B cell (primary cell): ENCODE measurements around the gene PLD5. TPM values are rescaled to one million over a fixed set of nuclear protein-coding genes. Genes with fewer than 3 reads are reported as not detected.

ENCODE experiments used
- ATAC-seq: fragments of 200-7000 bp; cut with Tn5 transposase; one replicate; pipeline ENCODE4 v1.10.0; 2021; ENCODE audit warnings: low read depth, mild to moderate bottlenecking, moderate number of reproducible peaks, moderate library complexity
- CTCF ChIA-PET: fragments of 350-600 bp; sonication (Branson Sonifier 250); formaldehyde crosslinking; loops from one replicate; lab custom pipeline; 2021; ENCODE audit warnings: antibody characterized with exemption, inconsistent platforms; lab: Charles Lee
- POLR2A ChIA-PET: fragments of 350-600 bp; sonication (Branson Sonifier 250); formaldehyde crosslinking; loops from one replicate; lab custom pipeline; 2021; ENCODE audit warnings: antibody characterized with exemption; lab: Charles Lee
- DNase-seq: peaks from one replicate; pipeline ENCODE4 v3.0.0; 2013
- H2AFZ ChIP-seq: 2 replicates; pipeline ENCODE4 v1.6.1; 2012; ENCODE audit warnings: mild to moderate bottlenecking, low read depth, low read length; ENCODE audit not compliant: insufficient read depth, poor library complexity, severe bottlenecking
- H3K27ac ChIP-seq, 2 donors: 1 replicate in 1 of 2; 2 replicates in 1 of 2; pipeline ENCODE4 v1.5.1; 2012 to 2013; ENCODE audit warnings: low read length in 2 of 2, mild to moderate bottlenecking in 2 of 2, moderate library complexity in 1 of 2
- H3K27me3 ChIP-seq, 4 experiments: fragments of 200-600 bp in 1 of 4; sonication (generic) in 1 of 4; replicated peaks in 1 of 4; 1 replicate in 2 of 4; 2 replicates in 2 of 4; pipeline versions ENCODE4 v1.6.1 to v1.7.0; 2013 to 2016; ENCODE audit warnings: low read length in 3 of 4, mild to moderate bottlenecking in 2 of 4, mixed read lengths in 1 of 4, moderate library complexity in 1 of 4; ENCODE audit not compliant: insufficient read depth in 4 of 4, control insufficient read depth in 3 of 4; ENCODE audit errors: control extremely low read depth in 1 of 4
- H3K36me3 ChIP-seq, 2 experiments: replicated peaks in 1 of 2; 1 replicate in 1 of 2; 2 replicates in 1 of 2; pipeline versions ENCODE4 v1.6.1 to v1.7.1; 2013; ENCODE audit warnings: low read length in 1 of 2; ENCODE audit not compliant: insufficient read depth in 2 of 2, control insufficient read depth in 1 of 2; ENCODE audit errors: control extremely low read depth in 1 of 2, extremely low read depth in 1 of 2
- H3K4me1 ChIP-seq, 2 donors: fragments of 200-600 bp in 1 of 2; sonication (generic) in 1 of 2; 1 replicate in 1 of 2; 2 replicates in 1 of 2; pipeline versions ENCODE4 v1.5.1 to v1.6.1; 2013 to 2017; ENCODE audit warnings: low read length in 2 of 2; ENCODE audit not compliant: control insufficient read depth in 2 of 2, insufficient read depth in 2 of 2
- H3K4me2 ChIP-seq: replicated peaks from 2 replicates; pipeline ENCODE3; 2012; ENCODE audit warnings: mild to moderate bottlenecking, low read depth, low read length; ENCODE audit not compliant: poor library complexity, severe bottlenecking
- H3K4me3 ChIP-seq, 5 experiments: fragments of 200-600 bp in 1 of 5; sonication (generic) in 1 of 5; 1 replicate in 3 of 5; 2 replicates in 2 of 5; pipeline versions ENCODE4 v1.5.1 to v1.7.0; 2011 to 2016; ENCODE audit warnings: low read length in 4 of 5, mild to moderate bottlenecking in 4 of 5, low read depth in 2 of 5, control low read depth in 1 of 5, moderate library complexity in 1 of 5; ENCODE audit not compliant: insufficient read depth in 1 of 5; ENCODE audit errors: control extremely low read depth in 1 of 5, extremely low read depth in 1 of 5
- H3K79me2 ChIP-seq: fragments of 200-600 bp; sonication (generic); one replicate; pipeline ENCODE4 v1.6.0; 2016; ENCODE audit warnings: low read length; ENCODE audit not compliant: control insufficient read depth, insufficient read depth
- H3K9ac ChIP-seq: fragments of 200-600 bp; sonication (generic); 2 replicates; pipeline ENCODE4 v1.6.1; 2017; ENCODE audit warnings: mild to moderate bottlenecking, low read length, moderate library complexity
- H3K9me3 ChIP-seq, 3 donors: one replicate each; pipeline versions ENCODE4 v1.6.1 to v1.7.1; 2013; ENCODE audit warnings: low read length in 2 of 3; ENCODE audit not compliant: control insufficient read depth in 2 of 3, insufficient read depth in 1 of 3; ENCODE audit errors: control extremely low read depth in 1 of 3
- H4K20me1 ChIP-seq: 2 replicates; pipeline ENCODE4 v1.6.0; 2012; ENCODE audit warnings: mild to moderate bottlenecking, low read length; ENCODE audit not compliant: insufficient read depth, control insufficient read depth, poor library complexity, severe bottlenecking
- H3K27ac Mint-ChIP-seq: one replicate; pipeline ENCODE4 v1.8.0; 2021; ENCODE audit warnings: mixed read lengths
- H3K27me3 Mint-ChIP-seq: one replicate; pipeline ENCODE4 v1.8.0; 2021; ENCODE audit warnings: mixed read lengths
- H3K4me1 Mint-ChIP-seq: one replicate; pipeline ENCODE4 v1.8.0; 2021; ENCODE audit warnings: mixed read lengths
- H3K4me3 Mint-ChIP-seq: one replicate; pipeline ENCODE4 v1.8.0; 2021; ENCODE audit warnings: mixed read lengths
- H3K9me3 Mint-ChIP-seq: one replicate; pipeline ENCODE4 v1.8.0; 2022; ENCODE audit warnings: mixed read lengths; ENCODE audit not compliant: insufficient read depth
- EZH2 ChIP-seq: IDR thresholded peaks from 2 replicates; pipeline ENCODE4 v1.6.1; 2012; ENCODE audit warnings: borderline replicate concordance, low read depth, mild to moderate bottlenecking, moderate library complexity, low read length; ENCODE audit not compliant: insufficient read depth, poor library complexity, severe bottlenecking
- WGBS: methylation state at CpG from one replicate; pipeline ENCODE4 v1.1.5; 2013; ENCODE audit warnings: missing lambda C conversion rate; ENCODE audit not compliant: insufficient coverage; 5-methylcytosine and 5-hydroxymethylcytosine counted together
- intact Hi-C: fragments of 100-400 bp; cut with micrococcal nuclease; formaldehyde crosslinking; loops from one replicate; pipeline ENCODE4 v1.10.0; 2022
- polyA plus RNA-seq: library from polyadenylated mRNA; depleted of rRNA; stranded (reverse); fragments of >200 nt; gene quantifications from 2 replicates; pipeline ENCODE4 v1.2.3, GENCODE V29; 2012
- total RNA-seq, 2 donors: library from RNA; stranded (reverse); fragments of 120-200 nt in 1 of 2; gene quantifications; 1 replicate in 1 of 2; 2 replicates in 1 of 2; pipeline versions ENCODE4 v1.2.3 to v1.2.4, GENCODE V29; 2013 to 2022
- TF ChIP-seq, protein P1 (sequence below): fragments of 200-600 bp; IDR thresholded peaks from one replicate; pipeline ENCODE4 v1.8.0; 2022; ENCODE audit warnings: antibody characterized with exemption, mild to moderate bottlenecking

PLD5 gene
- total and polyA plus RNA-seq, 2 donors (not counting 1 experiment from before 2014, with no cell fraction given) = 0.37 to 1.9 TPM

DNA sequence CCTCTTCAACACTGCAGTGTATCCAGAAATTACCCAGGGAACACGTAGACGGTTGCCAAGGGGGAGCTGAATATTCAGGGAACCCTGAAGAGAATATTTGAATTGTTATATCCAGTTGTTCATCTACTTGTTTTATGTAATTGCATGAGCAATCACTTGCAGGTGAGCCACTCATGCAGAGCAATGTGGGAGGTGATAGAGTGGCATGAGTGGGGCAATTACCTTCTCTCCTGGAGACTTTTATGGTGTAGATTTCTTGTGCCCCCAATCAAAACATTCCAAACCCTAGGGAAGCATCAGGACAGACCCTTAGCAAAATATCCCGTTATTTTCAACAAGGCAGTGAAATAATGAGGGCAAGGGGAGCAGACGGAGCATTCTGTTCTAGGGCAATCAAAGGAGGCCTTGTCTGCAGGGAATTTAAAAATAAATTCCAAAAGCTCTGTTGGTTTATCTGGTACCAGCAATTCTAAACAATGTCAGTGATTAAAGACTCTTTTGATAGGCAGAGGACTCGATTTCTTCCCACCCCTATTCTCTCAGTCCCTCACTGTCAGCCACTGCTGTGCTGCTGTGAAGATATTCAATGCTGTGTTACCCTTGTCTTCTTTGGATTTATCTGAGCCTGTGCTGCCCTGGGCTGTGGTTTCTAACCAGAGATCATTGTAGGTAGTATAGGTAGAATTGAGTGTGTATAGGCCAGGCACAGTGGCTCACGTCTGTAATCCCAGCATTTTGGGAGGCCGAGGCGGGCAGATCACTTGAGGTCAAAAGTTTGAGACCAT, 345.4 kb downstream of the PLD5 start:
- ChIA-PET POLR2A (no interaction called here), CTCF (interaction anchor here (0.5 to 0.6 kb wide), 2 partner anchors 27 to 37 kb away, joined by 3 to 4 read pairs; no protein-coding TSS in a partner anchor)
- Histone ChIP-seq H4K20me1 (no peaks in the 10 kb centered on the region), H3K27me3 (no peaks in the 10 kb centered on the region), H3K79me2 (no peaks in the 10 kb centered on the region), H3K4me1 (no peaks in the 10 kb centered on the region), H3K4me3 (no peak overlapping the region), H3K36me3 (no peaks in the 10 kb centered on the region), H3K27ac (no peak overlapping the region), H2AFZ (no peak overlapping the region), H3K9ac (no peak overlapping the region), H3K9me3 (no peaks in the 10 kb centered on the region), H3K4me2 (no peak overlapping the region)
- TF ChIP-seq EZH2 = no peak
- TF ChIP-seq, protein P1, sequence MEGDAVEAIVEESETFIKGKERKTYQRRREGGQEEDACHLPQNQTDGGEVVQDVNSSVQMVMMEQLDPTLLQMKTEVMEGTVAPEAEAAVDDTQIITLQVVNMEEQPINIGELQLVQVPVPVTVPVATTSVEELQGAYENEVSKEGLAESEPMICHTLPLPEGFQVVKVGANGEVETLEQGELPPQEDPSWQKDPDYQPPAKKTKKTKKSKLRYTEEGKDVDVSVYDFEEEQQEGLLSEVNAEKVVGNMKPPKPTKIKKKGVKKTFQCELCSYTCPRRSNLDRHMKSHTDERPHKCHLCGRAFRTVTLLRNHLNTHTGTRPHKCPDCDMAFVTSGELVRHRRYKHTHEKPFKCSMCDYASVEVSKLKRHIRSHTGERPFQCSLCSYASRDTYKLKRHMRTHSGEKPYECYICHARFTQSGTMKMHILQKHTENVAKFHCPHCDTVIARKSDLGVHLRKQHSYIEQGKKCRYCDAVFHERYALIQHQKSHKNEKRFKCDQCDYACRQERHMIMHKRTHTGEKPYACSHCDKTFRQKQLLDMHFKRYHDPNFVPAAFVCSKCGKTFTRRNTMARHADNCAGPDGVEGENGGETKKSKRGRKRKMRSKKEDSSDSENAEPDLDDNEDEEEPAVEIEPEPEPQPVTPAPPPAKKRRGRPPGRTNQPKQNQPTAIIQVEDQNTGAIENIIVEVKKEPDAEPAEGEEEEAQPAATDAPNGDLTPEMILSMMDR = no peak
- Mint-ChIP-seq H3K27ac (no peak overlapping the region), H3K4me1 (no peaks in the 10 kb centered on the region), H3K9me3 (peaks cover 7% of the 10 kb centered on the region), H3K27me3 (no peaks in the 10 kb centered on the region), H3K4me3 (no peak overlapping the region)
- 20% methylated on average over 2 of the region's 8 CpGs for WGBS
- intact Hi-C loops = no loop called here
- ATAC-seq (no peak), DNase-seq (no peak)

DNA sequence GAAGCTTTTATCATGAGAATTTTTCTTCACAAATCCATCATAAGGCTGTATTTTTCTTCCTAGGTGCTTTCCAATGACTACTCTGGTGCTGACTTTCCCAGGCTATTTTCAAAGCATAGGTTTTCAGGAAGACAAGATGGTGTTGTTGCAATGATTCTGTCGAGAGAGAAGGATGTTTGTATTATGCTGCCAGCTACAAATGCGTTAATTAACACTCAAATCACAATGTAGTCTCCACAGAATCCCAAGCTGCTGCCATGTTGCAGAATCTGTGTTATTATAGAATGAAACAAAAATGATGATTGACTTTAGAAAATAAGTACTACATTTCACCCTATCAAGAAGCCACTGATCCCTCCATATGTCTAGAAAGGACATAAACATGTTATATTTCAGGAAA, 346.1 kb downstream of the PLD5 start:
- no peaks in the 10 kb centered on the region for H3K4me1 ChIP-seq
- H3K4me3 Mint-ChIP-seq = no peak overlapping the region
- no peak overlapping the region for H3K9ac ChIP-seq
- no peaks in the 10 kb centered on the region for H3K79me2 ChIP-seq
- peaks cover 8% of the 10 kb centered on the region for H3K9me3 Mint-ChIP-seq
- no peaks in the 10 kb centered on the region for H4K20me1 ChIP-seq
- no peak overlapping the region for H3K27ac ChIP-seq
- no peaks in the 10 kb centered on the region for H3K9me3 ChIP-seq
- H3K4me2 ChIP-seq = no peak overlapping the region
- ChIA-PET CTCF (interaction anchor here (0.6 to 1.2 kb wide), 2 partner anchors 8 to 36 kb away, joined by 3 read pairs; no protein-coding TSS in a partner anchor), POLR2A (no interaction called here)
- DNase-seq (no peak), ATAC-seq (no peak)
- no peaks in the 10 kb centered on the region for H3K27me3 Mint-ChIP-seq
- H2AFZ ChIP-seq = no peak overlapping the region
- WGBS = no CpG with 5 or more reads among the region's 2 CpGs
- H3K27ac Mint-ChIP-seq = no peak overlapping the region
- no peaks in the 10 kb centered on the region for H3K4me1 Mint-ChIP-seq
- intact Hi-C loops = no loop called here
- no peak overlapping the region for H3K4me3 ChIP-seq
- H3K27me3 ChIP-seq = no peaks in the 10 kb centered on the region
- no peaks in the 10 kb centered on the region for H3K36me3 ChIP-seq
- no peak for TF ChIP-seq EZH2
- TF ChIP-seq, protein P1 = no peak
